Measurements from ENCODE around the gene SLCO3A1. TPM values are rescaled to one million over a fixed set of nuclear protein-coding genes. Genes with fewer than 3 reads are reported as not detected.

Gene SLCO3A1
- total RNA-seq, 1 donor from 2014 or later = 65.8 TPM

- H3K4me3 ChIP-seq = peak overlapping the region; percentile 73 to 85
- H3K9me3 ChIP-seq = no peaks in the 10 kb centered on the region
- intact Hi-C loops (cut with DNase I) = no loop called here
- DNase-seq (ENCODE audit: extremely low spot score in 2 of 2) = no peak
- H3K27ac ChIP-seq = peak overlapping the region; percentile 98
- TF ChIP-seq CTCF (IDR thresholded peaks at IDR 0.05) = no peak
- no peak for TF ChIP-seq POLR2AphosphoS5 (IDR thresholded peaks at IDR 0.05; ENCODE audit: insufficient read depth in 1 of 2, low read depth in 1 of 2)
- TF ChIP-seq POLR2A (IDR thresholded peaks at IDR 0.05) = no peak
- H3K4me1 ChIP-seq = peaks cover 53% of the 10 kb centered on the region
- no peaks in the 10 kb centered on the region for H3K27me3 ChIP-seq
- H3K36me3 ChIP-seq = no peaks in the 10 kb centered on the region
Measured at GRCh38 chr15:91853948-91854638, 585 bp downstream of the SLCO3A1 start.

- TF ChIP-seq POLR2AphosphoS5 (IDR thresholded peaks at IDR 0.05; ENCODE audit: insufficient read depth in 1 of 2, low read depth in 1 of 2) (no peak), POLR2A (IDR thresholded peaks at IDR 0.05) (no peak), CTCF (IDR thresholded peaks at IDR 0.05) (no peak)
- Histone ChIP-seq H3K4me3 (peak overlapping the region; percentile 73 to 85), H3K27ac (peak overlapping the region; percentile 98), H3K4me1 (peaks cover 53% of the 10 kb centered on the region), H3K9me3 (no peaks in the 10 kb centered on the region), H3K27me3 (no peaks in the 10 kb centered on the region), H3K36me3 (no peaks in the 10 kb centered on the region)
- DNase-seq (ENCODE audit: extremely low spot score in 2 of 2) = no peak
- intact Hi-C loops (cut with DNase I) = no loop called here
Measured at GRCh38 chr15:91854639-91854990, 1.1 kb downstream of the SLCO3A1 start.

GRCh38 chr15:91855241-91855640 is 1.7 kb downstream of the SLCO3A1 start:
- Histone ChIP-seq H3K9me3 (no peaks in the 10 kb centered on the region), H3K4me1 (peaks cover 53% of the 10 kb centered on the region), H3K36me3 (no peaks in the 10 kb centered on the region), H3K27me3 (no peaks in the 10 kb centered on the region), H3K4me3 (peak overlapping the region; percentile 73 to 85), H3K27ac (peak overlapping the region; percentile 98)
- DNase-seq (ENCODE audit: extremely low spot score in 2 of 2) = no peak
- intact Hi-C loops (cut with DNase I) = loop anchor here (5.0 kb wide), 1 partner anchor 87 kb away; no protein-coding TSS in a partner anchor
- TF ChIP-seq CTCF (IDR thresholded peaks at IDR 0.05) = no peak
- no peak for TF ChIP-seq POLR2AphosphoS5 (IDR thresholded peaks at IDR 0.05; ENCODE audit: insufficient read depth in 1 of 2, low read depth in 1 of 2)
- no peak for TF ChIP-seq POLR2A (IDR thresholded peaks at IDR 0.05)

- Histone ChIP-seq H3K4me1 (peaks cover 59% of the 10 kb centered on the region), H3K27ac (peak overlapping the region; percentile 25)
- no peak for DNase-seq (ENCODE audit: extremely low spot score in 2 of 2)
Measured at GRCh38 chr15:91855684-91856489, 2.4 kb downstream of the SLCO3A1 start.

More at GRCh38 chr15:91855684-91856489, 2.4 kb downstream of the SLCO3A1 start:
- H3K4me3 ChIP-seq = peak overlapping the region in 1 of 2 donors; percentile 73
- no peaks in the 10 kb centered on the region for H3K9me3 ChIP-seq
- intact Hi-C loops (cut with DNase I) = loop anchor here (5.0 kb wide), 1 partner anchor 86 kb away; no protein-coding TSS in a partner anchor
- TF ChIP-seq POLR2AphosphoS5 (IDR thresholded peaks at IDR 0.05; ENCODE audit: insufficient read depth in 1 of 2, low read depth in 1 of 2) (no peak), CTCF (IDR thresholded peaks at IDR 0.05) (peak in 1 of 3 experiments; percentile 17)
- no peaks in the 10 kb centered on the region for H3K36me3 ChIP-seq
- no peaks in the 10 kb centered on the region for H3K27me3 ChIP-seq
